Peyer's patch (tissue), 4 donors: Measurements from ENCODE around the gene CRTAP.

Experiments used
- CTCF ChIP-seq, 6 experiments: fragments of 450-650 bp in 4 of 6; fragments of 200-600 bp in 2 of 6; sonication (generic) in 1 of 6; IDR thresholded peaks; one replicate each; pipeline ENCODE4 v1.5.1; 2017 to 2019; ENCODE audit warnings: antibody characterized with exemption in 6 of 6, mild to moderate bottlenecking in 3 of 6, moderate library complexity in 1 of 6
- POLR2A ChIP-seq, 2 donors: fragments of 450-650 bp; IDR thresholded peaks; one replicate each; pipeline ENCODE4 v1.5.1; 2017; ENCODE audit warnings: antibody characterized with exemption in 2 of 2, mild to moderate bottlenecking in 2 of 2, moderate library complexity in 2 of 2

GRCh38 chr3:33103034-33103433 is 10.8 kb upstream of the CRTAP start:
- TF ChIP-seq CTCF (IDR thresholded peaks at IDR 0.05) = no peak
- no peak for TF ChIP-seq POLR2A (IDR thresholded peaks at IDR 0.05)
